HCT116 (cell line): Measurements from ENCODE around the gene ZNF74. TPM values are rescaled to one million over a fixed set of nuclear protein-coding genes. Genes with fewer than 3 reads are reported as not detected.

Experiments used
- ATAC-seq: fragments of 200-7000 bp; cut with Tn5 transposase; 2 replicates; pipeline ENCODE4 v1.9.1; 2020; ENCODE audit warnings: mild to moderate bottlenecking, moderate library complexity
- BruUV-seq: library from RNA; stranded (reverse); fragments of 400-500 nt; replicated peaks from 2 replicates; lab custom pipeline; 2021; lab: Mats Ljungman, UMichigan
- CTCF ChIA-PET: fragments of 300-600 bp; sonication (Branson Sonifier 250); formaldehyde crosslinking; loops from one replicate; lab custom pipeline; 2021; ENCODE audit warnings: antibody characterized with exemption; lab: Charles Lee
- POLR2A ChIA-PET: fragments of 300-600, 350-600 bp; sonication (Branson Sonifier 250); formaldehyde crosslinking; loops from one replicate; lab custom pipeline; 2021; ENCODE audit warnings: antibody characterized with exemption; lab: Charles Lee
- RAD21 ChIA-PET, 2 experiments: fragments of 300-600 bp; sonication (Branson Sonifier 250); formaldehyde crosslinking; loops; one replicate each; lab custom pipeline; 2023; ENCODE audit warnings: low total read pairs in 2 of 2; ENCODE audit not compliant: uncharacterized antibody in 2 of 2, unreplicated experiment in 2 of 2, low non-redundant PET in 1 of 2; lab: Charles Lee
- DNase-seq: peaks from one replicate; pipeline ENCODE4 v3.0.0-alpha.2; 2010; ENCODE audit warnings: low read depth, low spot score
- H2AFZ ChIP-seq: fragments of 200-600 bp; shearing (Covaris generic), sonication (generic); 2 replicates; pipeline ENCODE4 v1.6.1; 2017; ENCODE audit warnings: low read depth, mixed run types, mixed read lengths, antibody characterized with exemption, low read length; ENCODE audit not compliant: poor library complexity, severe bottlenecking
- H3K27ac ChIP-seq: 2 replicates; pipeline ENCODE4 v1.5.1; 2012; ENCODE audit warnings: low read depth, low read length
- H3K27me3 ChIP-seq: fragments of 200-600 bp; sonication (generic); 2 replicates; pipeline ENCODE4 v1.6.1; 2016; ENCODE audit warnings: mixed run types, low read length, mixed read lengths; ENCODE audit not compliant: insufficient read depth
- H3K36me3 ChIP-seq, 2 experiments: fragments of 200-500 bp in 1 of 2; fragments of 200-600 bp in 1 of 2; sonication (Bioruptor generic) in 1 of 2; sonication (generic) in 1 of 2; 2 replicates each; pipeline versions ENCODE4 v1.5.1 to v1.6.1; 2014 to 2016; ENCODE audit warnings: low read length in 2 of 2, inconsistent platforms in 1 of 2, mixed read lengths in 1 of 2, mixed run types in 1 of 2; ENCODE audit not compliant: insufficient read depth in 2 of 2, control insufficient read depth in 1 of 2
- H3K4me1 ChIP-seq, 2 experiments: fragments of 200-600 bp in 1 of 2; sonication (generic) in 1 of 2; 2 replicates each; pipeline versions ENCODE4 v1.5.1 to v1.6.1; 2012 to 2017; ENCODE audit warnings: low read length in 2 of 2, inconsistent platforms in 1 of 2, mild to moderate bottlenecking in 1 of 2, mixed read lengths in 1 of 2, mixed run types in 1 of 2, moderate library complexity in 1 of 2; ENCODE audit not compliant: insufficient read depth in 2 of 2, control insufficient read depth in 1 of 2
- H3K4me2 ChIP-seq: fragments of 200-600 bp; sonication (generic); 2 replicates; pipeline ENCODE4 v1.6.1; 2017; ENCODE audit warnings: mixed run types, low read length, mixed read lengths
- H3K4me3 ChIP-seq, 2 experiments: fragments of 200-600 bp in 1 of 2; sonication (generic) in 1 of 2; replicated peaks in 1 of 2; 2 replicates each; pipeline ENCODE4 v1.5.1; 2011 to 2016; ENCODE audit warnings: low read length in 2 of 2, control low read depth in 1 of 2, low read depth in 1 of 2, mild to moderate bottlenecking in 1 of 2, mixed read lengths in 1 of 2, mixed run types in 1 of 2
- H3K79me2 ChIP-seq: fragments of 200-600 bp; sonication (generic); 2 replicates; pipeline ENCODE4 v1.6.1; 2017; ENCODE audit warnings: mild to moderate bottlenecking, mixed run types, low read length, moderate library complexity, mixed read lengths; ENCODE audit not compliant: insufficient read depth
- H3K9ac ChIP-seq: fragments of 200-600 bp; sonication (generic); 2 replicates; pipeline ENCODE4 v1.6.1; 2016; ENCODE audit warnings: low read length, mixed read lengths
- H3K9me2 ChIP-seq: fragments of 200-600 bp; sonication (generic), shearing (Covaris generic); 2 replicates; pipeline ENCODE4 v1.6.1; 2017; ENCODE audit warnings: mixed run types, mild to moderate bottlenecking, moderate library complexity; ENCODE audit not compliant: insufficient read depth
- H3K9me3 ChIP-seq, 2 experiments: fragments of 200-500 bp in 1 of 2; fragments of 200-600 bp in 1 of 2; sonication (Bioruptor generic) in 1 of 2; sonication (generic) in 1 of 2; 2 replicates each; pipeline ENCODE4 v1.6.1; 2014 to 2017; ENCODE audit warnings: low read length in 2 of 2, mixed read lengths in 2 of 2, inconsistent platforms in 1 of 2, low read depth in 1 of 2, mild to moderate bottlenecking in 1 of 2, mixed run types in 1 of 2, moderate library complexity in 1 of 2; ENCODE audit not compliant: control insufficient read depth in 1 of 2, insufficient read depth in 1 of 2
- H4K20me1 ChIP-seq: fragments of 200-600 bp; sonication (generic), shearing (Covaris generic); 2 replicates; pipeline ENCODE4 v1.6.1; 2017; ENCODE audit warnings: mixed run types, mild to moderate bottlenecking, moderate library complexity; ENCODE audit not compliant: insufficient read depth
- ELF1 ChIP-seq: IDR thresholded peaks from 2 replicates; pipeline ENCODE4 v1.6.1; 2012; ENCODE audit warnings: low read depth, borderline replicate concordance
- EZH2 ChIP-seq: fragments of 200-600 bp; sonication (generic); IDR thresholded peaks from 2 replicates; pipeline ENCODE4 v1.6.1; 2017; ENCODE audit warnings: antibody characterized with exemption, mixed run types
- POLR2A ChIP-seq: IDR thresholded peaks from 2 replicates; pipeline ENCODE4 v1.7.0; 2011; ENCODE audit warnings: borderline replicate concordance; ENCODE audit not compliant: insufficient read depth, insufficient read length; ENCODE audit errors: extremely low read depth
- RAD21 ChIP-seq: IDR thresholded peaks from 2 replicates; pipeline ENCODE4 v1.6.1; 2012; ENCODE audit warnings: low read depth, mild to moderate bottlenecking
- SP1 ChIP-seq: IDR thresholded peaks from 2 replicates; pipeline ENCODE4 v1.6.1; 2012; ENCODE audit warnings: low read depth
- SRF ChIP-seq: IDR thresholded peaks from 2 replicates; pipeline ENCODE4 v1.6.1; 2012; ENCODE audit warnings: low read depth
- ZNF274 ChIP-seq: fragments of 200-500 bp; sonication (Bioruptor generic); IDR thresholded peaks from 2 replicates; pipeline ENCODE4 v1.6.1; 2014; ENCODE audit warnings: mild to moderate bottlenecking, low read depth, low read length, inconsistent platforms
- intact Hi-C: fragments of 100-400 bp; cut with micrococcal nuclease; formaldehyde crosslinking; loops from 2 replicates; pipeline ENCODE4 v1.10.0; 2022
- total RNA-seq: library from RNA; stranded (reverse); gene quantifications from one replicate; pipeline ENCODE4 v1.2.1, GENCODE V29; 2021; ENCODE audit not compliant: unreplicated experiment

Gene ZNF74
- total RNA-seq, 1 experiment from 2014 or later = 15.4 TPM

GRCh38 chr22:20424932-20425565 is 31.1 kb downstream of the ZNF74 start:
- BruUV-seq = no TSS peak
- Histone ChIP-seq H2AFZ (no peak overlapping the region), H3K4me3 (no peak overlapping the region), H3K4me1 (peaks cover 8 to 19% of the 10 kb centered on the region in 2 experiments), H3K9ac (no peak overlapping the region), H3K9me2 (no peaks in the 10 kb centered on the region), H3K27me3 (no peaks in the 10 kb centered on the region), H3K27ac (no peak overlapping the region), H3K4me2 (no peak overlapping the region), H3K9me3 (no peaks in the 10 kb centered on the region), H3K36me3 (no peaks in the 10 kb centered on the region), H4K20me1 (no peaks in the 10 kb centered on the region), H3K79me2 (no peaks in the 10 kb centered on the region)
- TF ChIP-seq RAD21 = no peak
- POLR2A ChIA-PET = no interaction called here
- DNase-seq (no peak), ATAC-seq (peak; percentile 13; the same call in 1 of the 2 replicates)
- intact Hi-C loops = no loop called here
- RAD21 ChIA-PET = no interaction called here
- CTCF ChIA-PET = no interaction called here

- H3K27me3 ChIP-seq = no peaks in the 10 kb centered on the region
- POLR2A ChIA-PET = no interaction called here
- RAD21 ChIA-PET = no interaction called here
Observed at GRCh38 chr22:20425566-20426258, 31.8 kb downstream of the ZNF74 start.

More at GRCh38 chr22:20425566-20426258, 31.8 kb downstream of the ZNF74 start:
- ATAC-seq (no peak), DNase-seq (no peak)
- Histone ChIP-seq H3K9me3 (no peaks in the 10 kb centered on the region), H3K9me2 (no peaks in the 10 kb centered on the region), H3K9ac (no peak overlapping the region), H3K4me3 (no peak overlapping the region), H3K27ac (no peak overlapping the region), H3K4me1 (peaks cover 12 to 25% of the 10 kb centered on the region in 2 experiments), H3K4me2 (no peak overlapping the region), H3K79me2 (no peaks in the 10 kb centered on the region), H4K20me1 (no peaks in the 10 kb centered on the region), H3K36me3 (no peaks in the 10 kb centered on the region), H2AFZ (no peak overlapping the region)
- no TSS peak for BruUV-seq
- CTCF ChIA-PET = no interaction called here
- TF ChIP-seq SP1 = no peak
- no peak for TF ChIP-seq POLR2A
- no peak for TF ChIP-seq ELF1
- no peak for TF ChIP-seq RAD21
- TF ChIP-seq ZNF274 = no peak
- TF ChIP-seq SRF = no peak
- TF ChIP-seq EZH2 = no peak
- intact Hi-C loops = no loop called here
